ENCODE results near the gene RAB11A.

Gene RAB11A

DNA sequence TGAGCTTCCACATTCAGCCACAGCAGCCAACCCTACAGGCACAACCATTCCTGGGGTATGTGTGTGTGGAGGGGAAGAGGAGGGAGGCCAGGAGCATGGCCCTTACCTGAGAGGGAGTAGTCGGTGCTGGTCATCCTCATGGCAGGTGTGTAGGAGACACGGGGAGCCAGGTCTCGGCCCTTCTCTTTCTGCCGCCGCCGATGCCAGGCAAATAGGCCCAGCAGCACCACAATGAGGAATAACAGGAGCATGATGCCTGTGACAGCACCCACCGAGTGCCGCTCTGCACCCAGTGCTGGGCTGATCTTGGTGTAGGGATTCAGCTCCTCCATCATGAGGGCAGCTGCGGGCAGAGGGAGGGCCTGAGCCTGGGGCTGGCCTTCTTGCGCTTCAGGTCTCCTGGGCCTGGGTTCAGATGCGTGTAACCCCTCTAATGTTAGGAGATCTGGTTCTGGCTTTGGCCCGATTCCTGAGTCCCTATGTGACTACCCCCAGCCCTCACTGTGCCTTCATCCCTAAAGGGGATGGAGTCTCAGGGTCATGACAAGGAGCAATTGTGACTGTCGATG, 44.4 kb downstream of the RAB11A start:
- Histone ChIP-seq H3K9ac (ENCODE audit: low read depth, low read length) (no peak overlapping the region), H3K36me3 (ENCODE audit: insufficient read depth, low read length) (peaks cover 4% of the 10 kb centered on the region; the same call in 1 of the 2 replicates), H3K9me3 (ENCODE audit: control insufficient read depth, insufficient read depth, low read length) (no peaks in the 10 kb centered on the region), H3K4me1 (ENCODE audit: insufficient read depth, low read length) (peaks cover 3% of the 10 kb centered on the region; the same call in 1 of the 2 replicates)

DNA sequence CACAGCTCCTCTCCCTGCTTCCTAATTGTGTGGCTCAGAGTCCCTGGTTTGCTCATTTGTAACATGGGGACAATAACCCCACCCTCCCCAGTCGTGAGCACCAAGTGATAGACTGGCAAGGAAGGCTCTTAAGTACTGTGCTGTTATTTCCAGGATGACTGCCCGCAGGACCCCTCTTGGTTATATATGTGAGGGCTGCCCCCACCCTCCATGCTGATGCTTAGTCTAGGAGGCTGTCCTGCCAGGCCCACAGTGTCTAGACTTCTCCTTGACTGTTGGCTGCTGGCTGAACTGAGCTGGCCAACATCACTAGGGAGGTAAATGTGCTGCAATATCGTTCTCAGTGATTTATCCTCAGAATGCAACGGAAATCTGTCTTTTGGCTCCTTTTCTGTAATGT, 45.1 kb downstream of the RAB11A start:
- H3K4me1 ChIP-seq (ENCODE audit: insufficient read depth, low read length) = peaks cover 3% of the 10 kb centered on the region; the same call in 1 of the 2 replicates

DNA sequence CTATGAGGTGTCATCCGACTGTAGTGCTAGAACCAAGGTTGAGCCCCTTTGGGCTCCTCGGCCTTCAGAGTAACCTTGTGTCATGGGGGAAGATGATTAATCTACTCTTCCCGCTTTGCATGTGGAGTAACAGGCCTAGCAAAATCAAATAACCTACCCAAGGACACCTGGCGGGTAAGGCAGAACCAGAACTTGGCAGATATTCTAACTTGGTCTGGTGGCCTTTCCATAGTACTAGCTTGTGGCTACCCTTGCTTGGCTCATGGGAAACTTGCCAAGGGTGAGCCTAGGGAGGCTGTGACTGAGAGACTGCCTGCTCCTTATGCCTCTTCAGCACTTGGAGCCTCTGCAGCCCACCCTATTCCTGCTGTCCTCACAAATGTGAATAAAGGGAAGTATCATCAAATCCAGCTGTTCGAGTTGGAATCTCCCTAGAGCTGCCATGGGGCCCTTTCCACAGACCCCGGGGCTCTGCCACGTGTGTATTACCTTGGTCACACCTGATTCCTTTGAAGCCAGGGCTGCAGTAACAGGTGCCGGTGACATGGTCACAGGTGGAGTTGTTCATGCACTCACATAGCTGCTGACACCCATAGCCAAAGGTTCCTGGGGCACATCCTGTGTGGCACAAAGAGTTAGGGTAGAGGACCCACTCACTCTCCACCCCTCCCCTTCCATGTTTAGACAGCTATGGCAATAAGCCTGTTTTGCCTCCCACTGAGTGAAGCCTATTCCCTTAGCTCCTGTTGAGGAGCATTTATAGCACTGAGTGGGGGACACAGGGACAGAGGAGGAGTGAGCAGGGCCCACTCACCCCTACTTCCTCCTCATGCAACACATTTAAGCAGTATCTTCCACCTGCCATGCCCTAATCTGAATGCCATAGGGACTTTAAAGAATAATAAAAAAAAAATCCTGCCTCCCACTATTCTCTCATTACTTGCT, 46.0 kb downstream of the RAB11A start:
- Histone ChIP-seq H3K4me1 (ENCODE audit: insufficient read depth, low read length) (peaks cover 3% of the 10 kb centered on the region; the same call in 1 of the 2 replicates), H3K9me3 (ENCODE audit: control insufficient read depth, insufficient read depth, low read length) (no peaks in the 10 kb centered on the region), H3K9ac (ENCODE audit: low read depth, low read length) (no peak overlapping the region), H3K36me3 (ENCODE audit: insufficient read depth, low read length) (peaks cover 1% of the 10 kb centered on the region; the same call in 1 of the 2 replicates)

More for the DNA sequence above, 45.1 kb downstream of the RAB11A start:
- no peak overlapping the region for H3K9ac ChIP-seq (ENCODE audit: low read depth, low read length)
- peaks cover 4% of the 10 kb centered on the region; the same call in 1 of the 2 replicates for H3K36me3 ChIP-seq (ENCODE audit: insufficient read depth, low read length)
- no peaks in the 10 kb centered on the region for H3K9me3 ChIP-seq (ENCODE audit: control insufficient read depth, insufficient read depth, low read length)

DNA sequence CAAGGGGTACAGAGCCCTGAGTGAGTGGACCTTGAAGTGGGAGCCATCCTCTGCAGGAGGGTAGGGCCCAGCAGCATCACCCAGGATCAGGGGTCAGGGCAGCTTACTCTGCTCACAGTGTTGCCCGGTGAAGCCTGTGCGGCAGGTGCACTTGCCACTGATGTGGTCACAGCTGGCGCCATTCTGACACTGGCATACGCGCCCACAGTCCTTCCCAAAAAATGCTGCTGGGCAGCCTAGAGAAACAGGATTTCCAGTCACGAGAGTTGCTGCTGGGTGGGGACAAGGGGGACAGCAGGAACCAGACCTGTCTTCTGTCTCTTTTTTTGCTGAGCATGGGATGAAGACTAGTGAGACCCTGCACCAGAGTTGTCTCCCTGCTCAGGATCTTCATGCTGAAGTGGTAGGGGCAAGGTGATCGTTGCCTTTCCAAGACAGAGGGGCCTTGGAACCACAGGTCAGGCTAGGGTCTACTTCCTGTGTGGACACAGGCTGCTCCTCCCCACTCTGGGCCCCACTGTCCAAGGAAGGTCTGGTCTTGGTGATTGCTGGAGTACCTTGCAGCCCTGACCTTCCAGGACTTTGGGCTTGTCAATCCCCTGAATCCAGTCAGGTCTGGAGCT, 46.9 kb downstream of the RAB11A start:
- Histone ChIP-seq H3K9me3 (ENCODE audit: control insufficient read depth, insufficient read depth, low read length) (no peaks in the 10 kb centered on the region), H3K36me3 (ENCODE audit: insufficient read depth, low read length) (no peaks in the 10 kb centered on the region), H3K9ac (ENCODE audit: low read depth, low read length) (no peak overlapping the region), H3K4me1 (ENCODE audit: insufficient read depth, low read length) (peaks cover 3% of the 10 kb centered on the region; the same call in 1 of the 2 replicates)

DNA sequence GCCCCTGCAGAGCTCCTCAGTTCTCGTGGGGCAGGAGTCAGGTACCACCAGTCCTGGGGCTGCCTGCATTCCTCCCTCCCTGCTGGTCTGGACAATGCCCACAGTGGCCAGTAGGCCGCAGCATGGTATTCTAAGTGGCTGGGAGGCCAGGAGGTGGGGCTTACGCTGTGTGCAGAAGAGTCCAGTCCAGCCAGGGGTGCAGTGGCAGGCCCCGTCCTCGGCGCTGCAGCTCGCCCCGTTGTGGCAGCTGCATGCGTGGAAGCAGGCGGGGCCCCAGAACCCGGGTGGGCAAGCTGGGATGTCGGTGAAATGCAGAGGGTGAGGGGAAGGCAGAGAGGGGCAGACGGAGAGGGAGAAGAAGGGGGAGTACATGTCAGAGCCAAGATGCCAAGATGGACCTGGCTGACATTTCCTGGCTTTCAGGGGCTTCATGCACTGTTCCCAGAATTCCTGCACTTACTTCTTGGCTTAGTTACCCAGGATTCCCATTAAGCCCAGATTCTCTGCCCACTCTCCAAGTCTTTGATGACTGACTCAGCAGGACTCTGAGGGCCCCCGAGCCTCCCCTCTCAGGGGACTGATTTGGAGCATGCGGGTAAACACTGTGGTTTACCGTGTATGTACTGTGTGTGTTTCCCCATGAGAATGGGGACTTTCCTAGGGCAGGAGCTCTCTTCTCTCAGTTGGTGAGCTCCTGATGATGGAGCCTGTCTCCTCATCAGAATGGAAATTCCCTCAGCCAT, 47.5 kb downstream of the RAB11A start:
- Histone ChIP-seq H3K9ac (ENCODE audit: low read depth, low read length) (no peak overlapping the region), H3K4me1 (ENCODE audit: insufficient read depth, low read length) (peaks cover 3% of the 10 kb centered on the region; the same call in 1 of the 2 replicates), H3K9me3 (ENCODE audit: control insufficient read depth, insufficient read depth, low read length) (no peaks in the 10 kb centered on the region), H3K36me3 (ENCODE audit: insufficient read depth, low read length) (no peaks in the 10 kb centered on the region)

DNA sequence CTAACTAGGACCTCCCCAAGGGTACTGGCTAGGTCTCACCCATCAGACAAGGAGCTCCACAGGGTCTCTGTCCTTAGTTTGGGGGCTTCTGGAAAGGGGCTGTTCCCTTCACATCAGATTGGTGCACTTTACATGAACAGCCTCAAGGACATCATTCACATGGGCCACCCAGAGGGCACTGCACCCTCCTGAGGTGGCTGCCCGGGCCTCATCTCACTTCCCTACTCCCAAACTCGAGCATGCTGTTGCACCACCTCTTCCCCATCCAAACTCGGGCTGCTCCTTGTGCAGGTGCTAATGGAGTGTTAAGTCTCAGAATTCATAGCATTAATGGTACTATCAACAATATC, 48.1 kb downstream of the RAB11A start:
- H3K4me1 ChIP-seq (ENCODE audit: insufficient read depth, low read length) = peaks cover 3% of the 10 kb centered on the region; the same call in 1 of the 2 replicates
- no peaks in the 10 kb centered on the region for H3K9me3 ChIP-seq (ENCODE audit: control insufficient read depth, insufficient read depth, low read length)
- no peak overlapping the region for H3K9ac ChIP-seq (ENCODE audit: low read depth, low read length)
- no peaks in the 10 kb centered on the region for H3K36me3 ChIP-seq (ENCODE audit: insufficient read depth, low read length)

DNA sequence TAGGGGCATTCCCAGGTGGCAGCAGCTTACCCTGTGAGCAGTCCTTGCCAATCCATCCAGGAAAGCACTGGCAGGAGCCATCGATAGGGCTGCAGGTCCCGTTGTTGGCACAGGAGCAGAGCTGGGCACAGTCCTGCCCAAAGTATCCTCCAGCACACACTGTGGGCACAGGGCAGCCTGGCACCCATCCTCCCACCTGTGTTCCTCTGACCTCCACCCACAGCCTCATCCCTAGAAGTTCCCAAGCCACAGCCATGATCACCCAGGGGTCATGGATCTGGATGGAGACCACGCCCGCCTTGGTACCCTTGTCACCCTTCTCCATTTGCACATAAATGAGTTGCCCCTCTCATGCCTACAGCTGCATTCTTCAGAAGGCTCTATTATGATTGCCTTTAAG, 48.6 kb downstream of the RAB11A start:
- H3K4me1 ChIP-seq (ENCODE audit: insufficient read depth, low read length) = peaks cover 3% of the 10 kb centered on the region; the same call in 1 of the 2 replicates
- no peak overlapping the region for H3K9ac ChIP-seq (ENCODE audit: low read depth, low read length)
- no peaks in the 10 kb centered on the region for H3K9me3 ChIP-seq (ENCODE audit: control insufficient read depth, insufficient read depth, low read length)
- no peaks in the 10 kb centered on the region for H3K36me3 ChIP-seq (ENCODE audit: insufficient read depth, low read length)

DNA sequence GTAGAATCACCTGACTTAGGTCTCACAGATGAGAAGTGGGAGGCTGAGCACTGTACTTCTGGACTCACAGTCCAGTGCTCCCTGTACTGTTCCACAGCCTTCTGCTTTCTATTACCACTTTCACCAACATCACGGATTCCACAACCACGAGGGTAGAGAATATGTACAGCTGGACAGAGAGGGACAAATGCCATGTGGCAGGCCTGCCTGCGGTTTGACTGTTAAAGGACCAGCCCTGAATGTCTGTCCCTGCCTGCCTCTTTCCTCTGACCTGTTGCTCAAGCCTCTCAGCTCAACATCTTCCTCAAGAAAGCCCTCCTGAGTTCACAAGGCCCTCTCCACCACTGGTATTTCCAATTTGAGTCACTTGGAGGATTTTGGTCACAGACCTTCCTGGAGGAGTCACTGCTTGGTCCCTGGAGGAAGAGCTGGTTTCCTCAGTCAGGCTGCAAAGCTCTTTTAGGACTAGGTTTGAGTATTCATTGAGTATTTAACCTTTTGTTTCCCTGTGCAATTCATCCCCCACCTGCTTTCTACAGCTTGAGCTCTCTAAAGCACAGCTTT, 49.1 kb downstream of the RAB11A start:
- no peak overlapping the region for H3K9ac ChIP-seq (ENCODE audit: low read depth, low read length)
- peaks cover 3% of the 10 kb centered on the region; the same call in 1 of the 2 replicates for H3K4me1 ChIP-seq (ENCODE audit: insufficient read depth, low read length)
- H3K9me3 ChIP-seq (ENCODE audit: control insufficient read depth, insufficient read depth, low read length) = no peaks in the 10 kb centered on the region
- H3K36me3 ChIP-seq (ENCODE audit: insufficient read depth, low read length) = no peaks in the 10 kb centered on the region

DNA sequence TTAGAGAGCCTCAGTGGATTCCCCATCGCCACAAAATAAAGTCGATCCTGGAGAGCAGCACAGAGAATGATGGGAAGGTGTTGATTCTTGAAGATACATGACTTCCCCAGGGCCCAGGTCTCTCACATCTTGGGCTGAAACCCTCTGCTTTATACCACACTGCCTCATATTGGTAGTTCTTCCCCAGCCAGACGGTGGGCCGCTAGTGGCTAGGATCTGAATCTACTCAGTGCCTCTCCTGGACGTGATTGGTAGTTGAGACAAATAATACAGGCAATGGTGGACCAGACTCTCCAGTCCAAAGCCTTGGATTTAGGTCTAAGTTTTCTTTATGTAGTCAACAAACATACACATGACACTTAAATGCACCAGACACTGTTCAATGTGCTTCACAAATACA, 49.7 kb downstream of the RAB11A start:
- peaks cover 3% of the 10 kb centered on the region; the same call in 1 of the 2 replicates for H3K4me1 ChIP-seq (ENCODE audit: insufficient read depth, low read length)
- no peaks in the 10 kb centered on the region for H3K9me3 ChIP-seq (ENCODE audit: control insufficient read depth, insufficient read depth, low read length)
- H3K36me3 ChIP-seq (ENCODE audit: insufficient read depth, low read length) = no peaks in the 10 kb centered on the region
- H3K9ac ChIP-seq (ENCODE audit: low read depth, low read length) = no peak overlapping the region

DNA sequence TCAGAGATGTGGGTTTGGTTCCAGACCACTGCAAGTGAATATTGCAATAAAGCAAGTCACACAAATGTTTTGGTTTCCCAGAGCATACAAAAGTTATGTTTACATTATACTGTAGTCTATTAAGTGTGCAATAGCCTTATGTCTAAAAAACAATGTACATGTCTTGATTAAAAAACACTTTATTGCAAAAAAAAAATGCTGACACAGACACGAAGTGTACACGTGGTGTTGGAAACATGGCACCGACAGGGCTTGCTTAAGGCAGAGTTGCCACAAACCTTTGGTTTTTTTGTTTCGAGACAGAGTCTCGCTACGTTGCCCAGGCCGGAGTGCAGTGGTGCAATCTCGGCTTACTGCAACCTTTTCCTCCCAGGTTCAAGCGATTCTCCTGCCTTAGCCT, 50.1 kb downstream of the RAB11A start:
- Histone ChIP-seq H3K36me3 (ENCODE audit: insufficient read depth, low read length) (no peaks in the 10 kb centered on the region), H3K4me1 (ENCODE audit: insufficient read depth, low read length) (peaks cover 3% of the 10 kb centered on the region; the same call in 1 of the 2 replicates), H3K9ac (ENCODE audit: low read depth, low read length) (no peak overlapping the region), H3K9me3 (ENCODE audit: control insufficient read depth, insufficient read depth, low read length) (no peaks in the 10 kb centered on the region)

DNA sequence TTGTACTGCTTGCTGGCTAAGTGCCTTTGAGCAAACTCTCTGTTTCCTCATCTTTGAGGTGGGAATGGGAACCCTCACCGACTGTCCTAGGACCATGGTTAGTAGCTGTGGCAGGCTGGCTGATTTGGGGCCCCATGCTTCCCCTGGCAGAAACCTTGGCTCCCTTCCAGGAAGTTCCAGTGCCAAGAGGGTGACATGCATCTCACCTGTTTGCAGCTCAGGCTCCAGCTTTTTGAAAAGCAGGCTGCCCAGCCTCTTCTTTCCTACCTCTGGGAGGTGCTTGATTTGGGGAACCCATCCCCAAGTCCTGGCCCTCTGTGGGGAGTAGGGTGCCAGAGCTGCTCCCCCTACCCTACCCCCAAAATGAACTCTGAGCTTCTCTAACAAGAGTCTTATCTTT, 50.8 kb downstream of the RAB11A start:
- H3K4me1 ChIP-seq (ENCODE audit: insufficient read depth, low read length) = peaks cover 3% of the 10 kb centered on the region; the same call in 1 of the 2 replicates
- no peaks in the 10 kb centered on the region for H3K9me3 ChIP-seq (ENCODE audit: control insufficient read depth, insufficient read depth, low read length)
- H3K36me3 ChIP-seq (ENCODE audit: insufficient read depth, low read length) = no peaks in the 10 kb centered on the region; the same call in 1 of the 2 replicates
- no peak overlapping the region for H3K9ac ChIP-seq (ENCODE audit: low read depth, low read length)

DNA sequence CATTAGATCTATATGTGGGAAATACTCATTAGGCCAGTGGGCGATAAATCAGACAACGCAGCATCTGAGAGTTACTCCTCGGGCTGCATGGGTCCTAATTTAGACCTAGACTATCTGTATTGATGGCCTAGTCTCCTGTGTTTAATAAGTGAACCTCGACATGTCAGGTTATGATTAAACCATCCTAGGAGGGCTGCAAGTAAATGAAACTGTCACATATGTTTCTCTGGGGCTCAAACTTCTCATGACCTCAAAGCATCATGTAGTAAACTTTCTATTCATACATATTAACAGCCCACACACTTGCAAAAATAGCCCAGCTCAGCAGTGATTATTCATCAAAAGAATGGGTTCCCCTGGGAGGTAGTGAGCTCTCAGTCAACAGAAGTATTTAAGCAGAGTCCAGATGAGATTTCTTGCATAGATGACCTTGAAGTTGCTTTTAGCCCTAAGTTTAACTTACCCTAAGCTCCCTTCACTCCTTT, 51.6 kb downstream of the RAB11A start:
- H3K4me1 ChIP-seq (ENCODE audit: insufficient read depth, low read length) = peaks cover 3% of the 10 kb centered on the region; the same call in 1 of the 2 replicates
- H3K36me3 ChIP-seq (ENCODE audit: insufficient read depth, low read length) = no peaks in the 10 kb centered on the region; the same call in 1 of the 2 replicates
- H3K9ac ChIP-seq (ENCODE audit: low read depth, low read length) = no peak overlapping the region
- no peaks in the 10 kb centered on the region for H3K9me3 ChIP-seq (ENCODE audit: control insufficient read depth, insufficient read depth, low read length)

DNA sequence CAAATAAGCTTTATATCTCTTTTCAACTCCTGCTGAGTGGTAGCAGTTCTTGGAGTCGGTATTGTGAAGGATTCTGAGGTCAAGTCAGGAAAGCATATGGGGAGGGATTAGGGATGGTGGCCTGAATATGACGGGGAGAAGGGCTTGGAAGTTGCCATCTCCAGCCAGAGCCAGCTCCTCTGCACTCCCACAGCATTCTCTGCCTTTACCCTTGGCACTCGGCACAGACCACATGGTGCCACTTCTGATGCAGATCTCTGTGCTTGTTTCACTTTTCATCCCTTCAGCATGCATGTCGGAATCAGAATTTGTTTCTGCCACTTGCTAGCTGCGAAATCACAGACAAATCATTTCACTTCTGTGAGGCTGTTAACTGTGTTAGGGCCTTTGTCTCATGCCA, 52.5 kb downstream of the RAB11A start:
- no peak overlapping the region for H3K9ac ChIP-seq (ENCODE audit: low read depth, low read length)
- no peaks in the 10 kb centered on the region; the same call in 1 of the 2 replicates for H3K36me3 ChIP-seq (ENCODE audit: insufficient read depth, low read length)
- H3K4me1 ChIP-seq (ENCODE audit: insufficient read depth, low read length) = no peaks in the 10 kb centered on the region
- H3K9me3 ChIP-seq (ENCODE audit: control insufficient read depth, insufficient read depth, low read length) = no peaks in the 10 kb centered on the region
